HEK293 (cell line): ENCODE results near the gene PIK3C2G.

ENCODE experiments used
- CTCF ChIP-seq: fragments of 450-650 bp; formaldehyde crosslinking; IDR thresholded peaks from 2 replicates; pipeline ENCODE4 v1.5.1; 2016; ENCODE audit warnings: missing biosample characterization, missing genetic modification characterization
- GFI1B ChIP-seq: fragments of 450-650 bp; formaldehyde crosslinking; IDR thresholded peaks from 2 replicates; pipeline ENCODE4 v1.5.1; 2016; ENCODE audit warnings: missing biosample characterization, missing genetic modification characterization
- REST ChIP-seq: fragments of 450-650 bp; formaldehyde crosslinking; IDR thresholded peaks from 2 replicates; pipeline ENCODE4 v1.5.1; 2016; ENCODE audit warnings: missing biosample characterization, missing genetic modification characterization
- YY1 ChIP-seq: fragments of 450-650 bp; formaldehyde crosslinking; IDR thresholded peaks from 2 replicates; pipeline ENCODE4 v1.5.1; 2018; ENCODE audit warnings: missing biosample characterization, missing genetic modification characterization
- ZNF121 ChIP-seq: fragments of 450-650 bp; formaldehyde crosslinking; IDR thresholded peaks from 2 replicates; pipeline ENCODE4 v1.5.1; 2016; ENCODE audit warnings: missing biosample characterization, missing genetic modification characterization
- ZNF391 ChIP-seq: fragments of 450-650 bp; formaldehyde crosslinking; IDR thresholded peaks from 2 replicates; pipeline ENCODE4 v1.5.1; 2016; ENCODE audit warnings: low read depth, missing biosample characterization, missing genetic modification characterization, borderline replicate concordance
- ZNF518A ChIP-seq: fragments of 450-650 bp; formaldehyde crosslinking; conservative IDR thresholded peaks from 2 replicates; pipeline ENCODE4 v1.5.1; 2016; ENCODE audit warnings: low read depth, missing biosample characterization, missing genetic modification characterization
- ZNF548 ChIP-seq: fragments of 450-650 bp; formaldehyde crosslinking; IDR thresholded peaks from 2 replicates; pipeline ENCODE4 v1.5.1; 2016; ENCODE audit warnings: missing biosample characterization, missing genetic modification characterization

- no peak for TF ChIP-seq ZNF518A (tag by site-specific recombination)
- no peak for TF ChIP-seq REST
- no peak for TF ChIP-seq CTCF (tag by site-specific recombination)
- no peak for TF ChIP-seq GFI1B (tag by site-specific recombination)
- TF ChIP-seq ZNF391 = no peak
- TF ChIP-seq ZNF121 (tag by site-specific recombination) = no peak
- TF ChIP-seq ZNF548 (tag by site-specific recombination) = no peak
- no peak for TF ChIP-seq YY1 (tag by site-specific recombination)
Measured at GRCh38 chr12:18375131-18375530, 113.8 kb downstream of the PIK3C2G start.
